Suppressor macrophage treated with lipopolysaccharide for 4 hours (primary cell): Measurements from ENCODE around the gene DCLRE1C.
A peak's percentile ranks its signal among the peaks of the same experiment; 100 is the strongest.
"Not testable (repeated sequence)": the region's sequence is repeated elsewhere in the genome, so short reads cannot be mapped to it uniquely, and the experiment has no call there.

ENCODE experiments used
- DNase-seq: peaks from one replicate; pipeline ENCODE4 v3.0.0-alpha.2; 2020

The DCLRE1C gene

GRCh38 chr10:14879124-14879927 is 74.6 kb downstream of the DCLRE1C start:
- DNase-seq: peak; percentile 11

DNA sequence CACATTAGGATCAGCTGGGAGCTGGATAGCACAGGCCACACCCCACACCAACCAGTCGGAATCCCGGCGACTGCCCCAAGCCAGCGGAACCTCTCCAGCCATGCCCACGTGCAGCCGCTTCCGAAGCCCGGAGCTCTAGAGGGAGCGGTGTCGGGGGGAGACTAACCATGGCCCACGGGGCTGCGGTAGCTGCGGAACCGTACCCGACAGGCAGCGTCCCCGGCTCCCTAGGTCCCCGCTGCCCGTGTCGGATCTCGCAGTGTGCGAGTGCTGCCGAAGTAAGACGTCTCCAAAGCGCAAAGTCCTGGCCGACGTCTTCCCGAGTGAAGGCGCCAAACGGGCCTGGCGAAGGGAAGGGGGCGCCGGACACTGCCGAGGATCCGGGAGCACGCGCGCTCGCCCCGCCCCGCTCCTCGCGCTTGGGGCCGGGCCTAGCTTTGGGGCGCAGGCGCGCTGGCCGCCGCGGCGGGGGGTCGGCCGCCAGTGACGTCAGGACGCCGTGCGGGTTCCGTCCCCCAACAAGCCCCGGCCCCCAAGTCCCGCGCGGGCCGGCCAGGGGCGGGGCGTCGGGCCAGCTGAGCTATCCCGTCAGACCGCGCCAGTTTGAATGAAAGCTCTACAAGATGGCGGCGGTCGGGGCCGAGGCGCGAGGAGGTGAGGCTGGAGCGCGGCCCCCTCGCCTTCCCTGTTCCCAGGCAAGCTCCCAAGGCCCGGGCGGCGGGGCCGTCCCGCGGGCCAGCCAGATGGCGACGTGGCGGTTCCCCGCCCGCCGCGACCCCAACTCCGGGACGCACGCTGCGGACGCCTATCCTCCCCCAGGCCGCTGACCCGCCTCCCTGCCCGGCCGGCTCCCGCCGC is 75.4 kb downstream of the DCLRE1C start, which contains the start of gene SUV39H2:
SUV39H2 (plus strand) TSS at position 601 of the 858 bp plus-strand sequence; CDS start at position 624, 23 bp downstream.
- DNase-seq: peak; percentile 99

DNA sequence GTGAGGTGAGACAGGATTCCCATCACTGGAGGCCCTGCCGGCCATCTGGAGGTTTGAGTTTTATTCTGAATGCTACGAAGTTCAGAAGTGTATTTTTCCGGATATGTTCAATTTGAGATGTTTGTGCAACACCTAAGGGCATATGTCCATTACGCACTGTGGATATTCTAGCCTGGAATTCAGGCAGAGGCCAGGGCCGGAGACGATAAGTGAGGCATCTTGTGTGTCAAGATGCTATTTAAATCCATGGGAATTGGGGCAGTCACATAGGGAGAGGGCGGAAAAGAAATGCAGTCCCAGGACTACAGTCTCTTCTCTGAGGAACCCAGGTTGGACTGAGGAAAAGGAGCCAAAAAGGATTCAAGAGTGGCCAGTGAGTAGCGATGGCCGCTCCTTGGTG is 77.1 kb downstream of the DCLRE1C start:
- DNase-seq: no peak

GRCh38 chr10:14875941-14876340 is 78.0 kb downstream of the DCLRE1C start:
- DNase-seq: no peak

DNA sequence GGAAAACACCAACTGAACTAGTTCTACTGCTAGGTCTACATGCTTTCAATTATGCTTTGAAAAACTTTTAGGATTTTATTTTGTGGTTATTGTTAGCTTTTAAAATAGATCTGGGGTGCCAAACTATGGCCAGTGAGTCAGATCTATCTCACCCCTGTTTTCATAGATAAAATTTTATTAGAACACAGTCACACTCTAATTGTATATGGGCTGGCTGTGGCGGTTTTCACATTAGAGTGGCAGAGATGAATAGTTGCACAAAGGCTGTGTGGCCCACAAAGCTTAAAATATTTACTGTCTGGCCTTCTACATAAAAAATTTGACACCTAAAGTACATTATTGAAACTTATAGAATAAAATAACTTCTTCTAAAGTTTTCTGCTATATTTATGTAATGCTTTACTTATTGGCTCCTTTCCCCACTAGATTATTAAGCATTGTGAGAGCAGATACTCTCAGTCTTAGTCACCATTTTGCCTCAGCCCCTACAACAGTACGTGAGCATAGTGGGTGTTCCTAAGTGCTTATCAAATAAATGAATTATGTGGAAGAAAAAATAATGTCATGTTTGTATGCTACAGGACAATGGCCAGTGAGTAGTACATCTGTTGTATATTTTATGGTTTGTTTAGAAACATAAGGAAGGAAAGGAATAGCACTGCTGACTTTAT is 80.7 kb downstream of the DCLRE1C start:
- DNase-seq: no peak

DNA sequence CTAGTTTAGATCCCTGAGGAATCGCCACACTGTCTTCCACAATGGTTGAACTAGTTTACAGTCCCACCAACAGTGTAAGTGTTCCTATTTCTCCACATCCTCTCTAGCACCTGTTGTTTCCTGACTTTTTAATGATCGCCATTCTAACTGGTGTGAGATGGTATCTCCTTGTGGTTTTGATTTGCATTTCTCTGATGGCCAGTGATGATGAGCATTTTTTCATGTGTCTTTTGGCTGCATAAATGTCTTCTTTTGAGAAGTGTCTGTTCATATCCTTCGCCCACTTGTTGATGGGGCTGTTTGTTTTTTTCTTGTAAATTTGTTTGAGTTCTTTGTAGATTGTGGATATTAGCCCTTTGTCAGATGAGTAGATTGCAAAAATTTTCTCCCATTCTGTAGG is 89.0 kb downstream of the DCLRE1C start:
- DNase-seq: not testable (repeated sequence)

DNA sequence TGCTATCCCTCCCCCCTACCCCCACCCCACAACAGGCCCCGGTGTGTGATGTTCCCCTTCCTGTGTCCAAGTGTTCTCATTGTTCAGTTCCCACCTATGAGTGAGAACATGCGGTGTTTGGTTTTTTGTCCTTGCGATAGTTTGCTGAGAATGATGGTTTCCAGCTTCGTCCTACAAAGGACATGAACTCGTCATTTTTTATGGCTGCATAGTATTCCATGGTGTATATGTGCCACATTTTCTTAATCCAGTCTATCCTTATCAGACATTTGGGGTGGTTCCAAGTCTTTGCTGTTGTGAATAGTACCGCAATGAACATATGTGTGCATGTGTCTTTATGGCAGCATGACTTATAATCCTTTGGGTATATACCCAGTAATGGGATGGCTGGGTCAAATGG is 89.4 kb downstream of the DCLRE1C start:
- DNase-seq: not testable (repeated sequence)

GRCh38 chr10:14860791-14861190 is 93.1 kb downstream of the DCLRE1C start:
- DNase-seq: no peak

DNA sequence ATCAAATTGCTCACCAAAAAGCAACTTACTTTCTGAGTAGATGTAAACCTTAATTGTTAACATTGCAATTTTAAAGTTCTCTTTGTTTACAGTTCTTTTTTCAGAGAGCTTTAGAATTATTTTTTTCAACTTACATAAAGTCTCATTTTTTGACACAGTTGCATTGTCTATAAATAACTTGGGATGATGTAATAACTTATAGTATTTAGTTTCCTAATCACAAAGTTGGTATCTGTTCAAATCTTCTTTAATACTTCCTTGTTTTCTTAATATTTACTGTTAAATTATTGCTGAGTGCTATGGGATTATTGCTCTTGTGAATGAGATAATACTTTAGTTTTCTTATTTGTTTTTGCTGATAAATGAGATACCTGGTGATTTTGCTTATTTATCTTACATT is 94.1 kb downstream of the DCLRE1C start:
- no peak for DNase-seq

DNA sequence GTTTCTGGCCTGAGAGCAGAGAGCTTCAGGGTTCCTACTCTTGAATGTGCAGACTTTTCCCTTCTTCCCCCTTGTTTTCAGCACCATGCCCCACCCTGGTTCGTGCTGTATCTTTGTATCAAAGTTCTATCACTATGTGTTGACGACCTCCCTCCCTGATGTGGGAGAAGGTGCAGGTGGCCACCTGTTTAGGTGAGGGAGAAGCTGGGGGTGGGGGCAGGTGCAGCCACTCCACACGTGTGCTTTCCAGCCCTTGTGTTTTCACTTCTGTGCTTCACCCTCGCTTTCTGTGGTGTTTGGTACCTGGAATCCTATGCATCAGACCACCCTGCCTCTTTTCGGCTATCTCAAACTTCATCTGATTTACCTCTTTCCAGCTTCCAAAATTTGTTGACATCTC is 94.9 kb downstream of the DCLRE1C start:
- DNase-seq: no peak

DNA sequence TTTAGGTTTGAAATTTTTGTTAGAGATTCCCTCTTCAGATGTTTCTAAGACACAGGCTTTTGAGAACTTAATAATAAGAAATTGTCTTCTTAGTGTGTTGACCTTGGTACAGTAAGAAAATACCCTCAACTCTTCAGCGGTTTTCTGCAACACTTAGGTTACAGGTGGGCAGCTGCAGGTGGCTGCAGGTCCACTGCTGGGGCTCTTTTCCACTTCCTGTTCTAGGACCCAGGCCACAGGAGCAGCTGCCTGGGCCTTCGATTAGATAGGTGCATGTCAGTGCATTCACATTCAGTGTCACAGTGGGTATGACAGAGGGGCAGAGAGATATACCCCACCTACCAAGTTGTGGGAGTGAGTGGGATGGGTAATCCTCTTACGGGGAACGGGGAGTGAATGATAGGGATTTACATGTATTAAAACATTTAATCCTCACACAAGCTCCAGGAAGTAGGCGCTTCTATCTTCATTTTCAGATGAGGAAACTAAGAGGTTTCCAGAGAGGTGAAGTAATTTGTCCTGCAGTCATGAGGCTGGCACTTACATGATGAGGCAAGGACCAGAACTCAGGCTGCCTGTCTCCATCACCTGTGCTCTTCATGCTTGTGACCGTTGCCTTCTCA is 95.4 kb downstream of the DCLRE1C start:
- no peak for DNase-seq

DNA sequence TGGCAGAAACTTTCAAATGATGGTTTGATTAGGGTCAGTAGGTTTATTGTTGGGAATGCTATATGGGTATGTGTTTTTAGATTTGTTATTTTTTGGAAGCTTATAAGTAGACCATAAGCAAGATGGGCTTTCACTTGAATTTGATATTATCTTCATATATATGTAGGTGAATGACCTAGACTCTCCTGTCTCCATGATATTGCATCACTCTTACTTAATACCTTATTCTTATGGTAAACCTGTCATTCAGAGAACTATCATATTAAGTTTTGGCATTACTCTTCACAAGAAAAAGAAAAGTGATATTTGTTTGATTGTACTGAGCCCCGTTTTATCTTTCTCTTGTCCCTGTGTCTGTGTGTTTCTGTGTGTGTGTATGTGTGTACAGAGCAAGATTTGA is 98.4 kb downstream of the DCLRE1C start:
- no peak for DNase-seq

- no peak for DNase-seq
Measured at GRCh38 chr10:14852236-14852635, 101.7 kb downstream of the DCLRE1C start.
